ENCODE measurements around the gene CD55. TPM values are rescaled to one million over a fixed set of nuclear protein-coding genes. Genes with fewer than 3 reads are reported as not detected.

CD55 gene
- total RNA-seq, 1 donor: 9.0 TPM

Other genes with a start within 250 kb of the CD55 start
- gene C4BPB, start 232.8 kb upstream of the CD55 start, total RNA-seq: not detected in 2 replicates
- gene C4BPA, start 217.4 kb upstream of the CD55 start, total RNA-seq: not detected in 2 replicates
- not detected in 2 replicates for gene CR2, start 132.7 kb downstream of the CD55 start, total RNA-seq
- under 0.01 TPM in 1 of 2 replicates, not detected in the other for gene CR1, start 174.5 kb downstream of the CD55 start, total RNA-seq

Measured in osteoblast (primary cell).